HS-5 (cell line): ENCODE measurements around the gene ZMIZ1.

Source experiments
- DNase-seq: peaks from one replicate; pipeline ENCODE4 v3.0.0-alpha.2; 2012; ENCODE audit warnings: low read depth

The ZMIZ1 gene

GRCh38 chr10:79176052-79176501, 107.3 kb downstream of the ZMIZ1 start:
- DNase-seq, result no peak

- no peak for DNase-seq
Observed at GRCh38 chr10:79176949-79177602, 108.3 kb downstream of the ZMIZ1 start.

DNA sequence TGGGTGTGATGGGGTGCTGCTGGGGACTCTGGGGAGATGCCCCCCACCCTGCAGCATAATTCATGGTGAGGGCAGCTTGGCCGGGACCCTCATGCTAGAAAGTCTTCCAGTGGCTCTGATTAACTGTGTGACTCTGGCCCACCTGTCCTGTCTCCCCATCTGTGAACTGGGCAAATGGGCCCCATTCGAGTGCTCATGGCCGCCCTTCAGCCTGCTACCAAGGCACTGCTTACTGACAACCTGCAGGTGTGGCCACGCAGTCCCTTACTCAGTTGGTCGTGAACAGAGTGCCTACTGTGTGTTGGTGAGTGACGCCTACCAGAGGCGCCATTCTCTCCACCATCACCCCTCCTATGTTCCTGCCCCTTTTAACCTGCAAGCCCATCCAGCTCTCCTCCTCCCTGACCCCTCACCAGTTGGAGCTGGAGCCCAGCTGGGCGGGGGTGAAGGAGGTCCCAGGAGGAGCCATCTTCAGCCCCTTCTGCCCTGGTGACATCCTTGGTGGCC, 109.4 kb downstream of the ZMIZ1 start:
- no peak for DNase-seq

GRCh38 chr10:79178614-79179163, 109.9 kb downstream of the ZMIZ1 start:
- no peak for DNase-seq

- no peak for DNase-seq
Observed at GRCh38 chr10:79179164-79179956, 110.6 kb downstream of the ZMIZ1 start.

GRCh38 chr10:79179957-79180309, 111.2 kb downstream of the ZMIZ1 start:
- DNase-seq, result no peak

DNA sequence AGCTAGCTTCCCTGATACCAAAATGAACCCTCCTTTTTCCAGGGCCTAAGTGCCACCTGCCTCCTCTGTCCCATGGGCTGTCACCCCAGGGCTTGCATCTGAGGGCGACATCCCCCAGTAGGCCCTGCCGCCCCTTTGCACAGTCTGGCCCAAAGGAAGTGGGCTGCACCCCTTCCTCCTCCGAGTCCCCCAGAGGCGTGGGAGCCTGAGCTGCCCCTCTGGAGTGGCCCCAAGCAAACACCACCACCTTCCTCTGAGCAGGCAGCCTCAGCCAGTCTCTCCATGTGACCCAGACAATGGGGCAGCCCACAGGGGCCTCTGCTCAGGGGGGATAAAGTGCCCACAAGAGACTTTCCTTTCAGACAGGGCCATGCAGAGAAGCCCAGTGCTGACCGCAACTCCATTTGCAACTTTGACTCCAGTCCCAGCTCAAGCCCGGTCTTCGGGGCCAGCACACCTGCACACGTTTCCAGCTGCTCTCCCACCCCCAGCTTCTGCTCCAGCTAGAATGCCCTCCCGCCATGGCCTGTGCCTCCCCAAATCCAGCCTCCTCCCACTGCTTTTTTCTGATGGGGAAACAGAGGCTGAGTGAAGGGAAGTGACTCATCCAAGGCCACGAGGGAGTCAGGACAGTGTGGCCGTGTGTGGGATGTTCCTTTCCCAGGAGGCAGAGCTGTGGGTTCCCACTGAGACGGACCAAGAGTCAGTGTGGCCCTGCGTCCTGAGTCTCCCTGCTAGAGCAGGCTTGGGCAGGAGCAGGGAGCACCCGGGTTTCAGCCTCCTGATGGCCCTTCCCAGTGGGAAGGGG, 111.9 kb downstream of the ZMIZ1 start:
- DNase-seq, result no peak

GRCh38 chr10:79181227-79181626, 112.5 kb downstream of the ZMIZ1 start:
- DNase-seq, result no peak

- no peak for DNase-seq
Observed at GRCh38 chr10:79181698-79182521, 113.1 kb downstream of the ZMIZ1 start.

- no peak for DNase-seq
Observed at GRCh38 chr10:79182781-79183467, 114.2 kb downstream of the ZMIZ1 start.

DNA sequence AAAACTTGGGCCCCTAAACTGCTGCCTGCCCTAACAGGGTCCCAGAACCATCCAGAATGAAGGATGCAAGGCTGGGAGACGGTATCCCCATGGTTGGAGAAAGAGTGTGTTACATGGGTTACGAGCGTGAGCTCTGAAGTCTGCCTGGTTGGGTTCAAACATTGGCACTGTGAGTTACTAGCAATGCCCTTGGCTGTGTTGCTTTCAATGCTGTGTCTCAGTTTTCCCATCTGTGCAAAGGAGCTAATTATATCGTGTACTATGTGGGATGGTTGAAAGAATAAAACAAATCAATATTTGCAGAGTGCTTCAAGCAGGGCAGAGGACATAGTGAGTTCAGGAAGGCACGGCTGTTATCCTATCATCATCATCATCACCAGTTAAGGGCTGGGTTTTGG, 114.7 kb downstream of the ZMIZ1 start:
- DNase-seq, result no peak

- no peak for DNase-seq
Observed at GRCh38 chr10:79184145-79184625, 115.4 kb downstream of the ZMIZ1 start.

- DNase-seq, result no peak
Observed at GRCh38 chr10:79184657-79185056, 115.9 kb downstream of the ZMIZ1 start.

DNA sequence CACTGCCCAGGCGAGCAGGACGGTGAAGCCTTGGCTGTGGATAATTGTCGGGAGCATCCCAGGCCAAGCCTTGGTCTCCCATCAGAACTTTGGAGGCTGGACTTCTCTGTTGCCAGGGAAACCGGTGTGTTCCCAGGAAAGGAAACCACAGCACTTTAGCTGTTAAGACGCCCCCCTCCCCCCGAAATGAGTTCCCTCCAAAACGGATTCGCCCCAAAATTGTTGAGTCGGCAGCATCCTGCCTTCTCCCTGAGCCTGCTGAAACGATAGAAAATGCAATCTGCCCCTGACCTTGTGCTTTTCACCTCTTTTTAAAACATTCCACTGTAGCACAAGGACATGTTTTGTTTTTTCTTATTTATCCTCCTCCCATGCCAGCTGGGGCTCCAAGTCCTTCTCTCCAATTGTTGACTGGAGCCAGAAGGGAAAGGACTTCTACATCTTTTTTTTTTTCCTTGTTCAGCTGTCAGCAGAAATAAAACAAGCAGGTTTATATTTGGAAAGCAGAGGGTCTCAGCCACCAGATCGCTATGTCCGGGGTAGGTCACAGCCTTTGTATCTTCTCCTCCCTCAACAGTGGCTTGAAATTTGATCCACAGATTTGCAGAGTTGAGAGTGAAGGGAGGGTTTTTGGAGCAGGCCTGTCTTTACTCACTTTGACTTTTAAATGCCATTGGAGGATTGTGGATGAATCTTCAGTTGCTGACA, 116.5 kb downstream of the ZMIZ1 start:
- no peak for DNase-seq

DNA sequence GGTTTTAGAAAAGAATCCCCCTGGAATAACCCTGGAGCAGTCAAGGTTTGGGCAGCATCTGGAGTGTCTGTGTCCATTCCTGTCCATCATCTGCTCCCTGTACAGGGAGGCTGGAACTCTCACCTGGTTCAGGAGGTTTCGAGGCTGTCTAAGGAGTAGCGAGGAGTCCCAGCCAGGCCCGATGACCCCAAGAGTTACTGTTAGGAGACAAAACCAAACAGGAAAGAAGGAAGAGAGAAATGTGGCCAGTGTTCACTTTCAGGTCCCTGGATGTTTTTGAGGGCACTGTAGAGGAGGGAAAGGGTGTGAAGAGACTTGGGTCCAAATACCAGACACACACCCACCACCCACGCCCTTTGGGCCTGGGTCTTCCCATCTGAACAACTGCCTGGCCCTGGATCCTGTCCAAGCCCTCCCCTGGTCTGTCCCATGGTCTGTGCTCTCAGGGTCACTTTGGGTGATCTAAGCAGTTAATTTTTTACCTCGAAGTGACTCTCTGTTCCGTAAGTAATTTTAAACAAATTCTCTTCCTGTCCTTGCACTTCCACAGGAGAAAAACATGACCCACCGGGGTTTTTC, 117.1 kb downstream of the ZMIZ1 start:
- DNase-seq, result no peak

DNA sequence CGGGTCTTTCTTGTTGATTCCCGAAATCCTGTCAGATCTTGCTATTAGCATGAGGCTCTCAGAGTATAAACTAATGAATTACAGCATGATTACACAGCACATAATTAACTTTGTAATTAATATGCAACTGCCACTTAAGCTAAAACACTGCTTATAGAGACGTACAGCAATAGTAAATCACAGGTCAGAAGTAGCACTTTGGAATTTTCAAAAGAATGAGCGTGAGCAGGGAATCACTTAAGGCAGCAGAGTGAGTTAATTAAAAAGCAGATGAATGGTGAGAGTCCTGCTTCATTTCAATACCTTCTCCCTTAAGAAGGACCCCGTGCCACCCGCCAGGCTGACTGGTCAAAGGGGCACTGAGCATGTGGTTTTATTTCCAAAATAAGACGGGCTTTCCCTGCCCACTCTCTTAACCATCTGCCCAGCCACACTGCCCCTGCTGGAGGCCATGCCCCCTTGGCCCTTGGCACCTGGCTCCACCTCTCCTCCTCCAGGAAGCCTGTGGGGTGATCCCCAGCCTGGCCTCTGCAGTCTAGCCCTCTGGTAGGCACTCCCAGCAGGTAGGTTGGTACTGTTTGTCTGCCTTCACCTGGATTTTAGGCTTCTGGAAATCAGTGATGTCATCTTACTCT, 117.8 kb downstream of the ZMIZ1 start:
- DNase-seq, result no peak

- DNase-seq, result no peak
Observed at GRCh38 chr10:79187121-79187940, 118.6 kb downstream of the ZMIZ1 start.
